Colonic mucosa (tissue), 4 donors: ENCODE measurements around the gene TACC2. TPM values are rescaled to one million over a fixed set of nuclear protein-coding genes. Genes with fewer than 3 reads are reported as not detected.

Experiments
- DNase-seq: peaks from one replicate; pipeline ENCODE4 v3.0.0-alpha.2; 2020
- H3K27ac ChIP-seq: fragments of 200-600 bp; one replicate; pipeline ENCODE4 v1.8.0; 2021
- H3K27me3 ChIP-seq: fragments of 200-600 bp; one replicate; pipeline ENCODE4 v1.8.0; 2021
- H3K36me3 ChIP-seq: fragments of 200-600 bp; one replicate; pipeline ENCODE4 v1.8.0; 2021
- H3K4me1 ChIP-seq: fragments of 200-600 bp; one replicate; pipeline ENCODE4 v1.8.0; 2021; ENCODE audit warnings: mild to moderate bottlenecking
- H3K4me3 ChIP-seq: fragments of 200-600 bp; one replicate; pipeline ENCODE4 v1.8.0; 2021
- H3K9ac ChIP-seq, 2 donors: one replicate each; pipeline ENCODE4 v1.7.0; 2013; ENCODE audit warnings: control low read depth in 2 of 2, low read depth in 2 of 2, low read length in 2 of 2
- H3K9me3 ChIP-seq: fragments of 200-600 bp; one replicate; pipeline ENCODE4 v1.8.0; 2021
- CTCF ChIP-seq: fragments of 200-600 bp; IDR thresholded peaks from one replicate; pipeline ENCODE4 v1.8.0; 2022; ENCODE audit warnings: antibody characterized with exemption, mild to moderate bottlenecking
- intact Hi-C: fragments of 100-400 bp; cut with DNase I; formaldehyde crosslinking; loops from one replicate; pipeline ENCODE4 v1.14.1; 2022
- total RNA-seq, 2 donors: library from RNA; stranded (reverse); fragmentation: NEBNext Ultra II Directional in 1 of 2; extraction: Animal tissue kit (Norgen Biotek cat#: 25700) in 1 of 2; gene quantifications; one replicate each; pipeline ENCODE4 v1.2.1, GENCODE V29; 2021
- donor health status: healthy.
- donor health status: DM: no; HTN: no; CAD: no.
- donor health status: DM: no; HTN: no; CAD: no.

The TACC2 gene
- total RNA-seq, 2 donors from 2014 or later = 90.0 to 93.2 TPM

GRCh38 chr10:122246830-122247520 is 258.0 kb downstream of the TACC2 start:
- Histone ChIP-seq H3K9me3 (no peaks in the 10 kb centered on the region), H3K4me1 (no peaks in the 10 kb centered on the region), H3K36me3 (no peaks in the 10 kb centered on the region), H3K27me3 (no peaks in the 10 kb centered on the region), H3K4me3 (no peak overlapping the region), H3K9ac (no peak overlapping the region), H3K27ac (no peak overlapping the region)
- intact Hi-C loops = no loop called here
- DNase-seq = no peak
- TF ChIP-seq CTCF = no peak

DNA sequence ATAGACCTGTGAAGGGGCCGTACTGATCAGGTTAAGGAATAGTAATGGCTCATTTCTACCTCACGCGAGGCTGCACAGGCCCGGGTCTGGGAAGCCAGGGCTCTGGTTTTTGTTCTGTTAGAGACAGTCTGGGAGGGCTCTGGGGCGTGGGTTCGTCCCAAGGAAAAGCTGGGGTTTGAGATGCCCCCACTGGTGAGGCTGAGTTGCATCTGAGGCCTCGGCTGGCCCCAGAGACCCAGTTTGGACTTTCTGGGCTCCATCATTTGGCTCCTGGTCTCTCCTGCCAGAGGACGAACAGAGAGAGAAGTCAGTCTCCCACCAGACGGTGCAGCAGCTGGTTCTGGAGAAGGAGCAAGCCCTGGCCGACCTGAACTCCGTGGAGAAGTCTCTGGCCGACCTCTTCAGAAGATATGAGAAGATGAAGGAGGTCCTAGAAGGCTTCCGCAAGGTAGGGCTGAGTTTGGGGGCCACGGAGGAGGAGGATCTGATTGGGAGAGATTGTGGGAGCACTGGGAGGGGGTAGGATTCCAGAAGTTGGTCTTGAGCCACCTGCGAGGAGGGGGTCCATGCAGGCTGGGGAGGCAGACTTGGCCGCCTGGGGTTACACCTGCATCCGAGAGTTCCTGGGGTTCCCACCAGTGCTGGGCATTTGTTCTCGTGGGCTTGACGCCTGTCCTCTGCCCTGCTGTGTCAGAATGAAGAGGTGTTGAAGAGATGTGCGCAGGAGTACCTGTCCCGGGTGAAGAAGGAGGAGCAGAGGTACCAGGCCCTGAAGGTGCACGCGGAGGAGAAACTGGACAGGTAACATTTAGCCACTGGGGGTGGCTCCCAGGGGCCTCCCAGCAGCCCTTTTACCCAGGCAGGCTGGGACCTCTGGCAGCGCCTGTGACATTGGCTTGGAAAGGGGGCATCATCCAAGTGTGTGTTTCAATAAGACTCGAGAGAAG is 259.7 kb downstream of the TACC2 start:
- intact Hi-C loops = no loop called here
- DNase-seq = no peak
- Histone ChIP-seq H3K36me3 (no peaks in the 10 kb centered on the region), H3K4me3 (no peak overlapping the region), H3K9me3 (no peaks in the 10 kb centered on the region), H3K27me3 (no peaks in the 10 kb centered on the region), H3K4me1 (no peaks in the 10 kb centered on the region), H3K27ac (no peak overlapping the region), H3K9ac (no peak overlapping the region)
- TF ChIP-seq CTCF = no peak

GRCh38 chr10:122249303-122249850 is 260.4 kb downstream of the TACC2 start:
- DNase-seq = no peak
- TF ChIP-seq CTCF = no peak
- Histone ChIP-seq H3K4me1 (no peaks in the 10 kb centered on the region), H3K9ac (no peak overlapping the region), H3K9me3 (no peaks in the 10 kb centered on the region), H3K36me3 (no peaks in the 10 kb centered on the region), H3K27me3 (no peaks in the 10 kb centered on the region), H3K27ac (no peak overlapping the region), H3K4me3 (no peak overlapping the region)
- intact Hi-C loops = no loop called here

DNA sequence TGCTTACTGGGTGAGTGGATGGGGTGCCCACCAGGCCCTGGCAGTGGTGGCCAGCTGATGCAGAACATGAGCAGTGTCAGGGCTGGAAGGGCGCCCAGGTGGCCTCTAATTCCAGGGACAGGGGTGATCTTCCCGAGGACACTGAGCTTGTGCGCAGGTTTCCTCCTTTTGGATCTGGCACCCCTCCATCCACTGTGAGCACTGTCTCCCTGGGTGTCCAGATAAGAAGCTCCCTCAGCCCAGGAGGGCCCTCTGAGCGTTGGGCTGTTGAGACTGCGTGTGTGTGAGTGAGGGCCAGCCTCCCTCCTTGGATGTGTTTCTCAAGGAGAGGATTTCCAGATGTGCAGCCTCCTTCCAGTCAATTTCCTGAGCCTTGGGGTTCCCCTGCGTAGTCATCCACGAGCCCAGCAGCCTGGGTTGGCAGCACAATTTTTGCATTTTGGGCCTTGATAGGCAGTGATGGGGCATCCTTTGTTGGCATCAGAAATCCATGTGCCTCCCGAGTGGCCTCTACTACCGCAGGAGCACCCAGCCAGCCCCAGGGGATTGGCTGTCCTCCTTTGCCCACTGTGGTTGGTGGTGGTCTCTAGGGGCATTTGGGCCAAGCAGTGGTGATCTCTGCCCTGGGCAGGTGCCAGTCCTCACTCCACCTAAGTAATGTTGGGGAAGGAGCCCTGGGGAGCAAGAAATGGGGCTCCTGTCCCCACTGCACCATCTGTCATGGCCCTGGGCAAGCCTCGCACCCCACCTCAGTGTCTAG is 261.2 kb downstream of the TACC2 start:
- H3K4me3 ChIP-seq = no peak overlapping the region
- no peaks in the 10 kb centered on the region for H3K36me3 ChIP-seq
- no peaks in the 10 kb centered on the region for H3K27me3 ChIP-seq
- H3K9ac ChIP-seq = no peak overlapping the region
- no peak for DNase-seq
- H3K27ac ChIP-seq = no peak overlapping the region
- H3K9me3 ChIP-seq = no peaks in the 10 kb centered on the region
- intact Hi-C loops = no loop called here
- TF ChIP-seq CTCF = no peak
- H3K4me1 ChIP-seq = no peaks in the 10 kb centered on the region
